Trophoblast cell (in vitro differentiated cells and primary cell): Measurements from ENCODE around the gene COBL.

Source experiments
- DNase-seq, 2 donors: peaks; one replicate each; pipeline ENCODE4 v3.0.0-alpha.2; 2016
- H2AFZ ChIP-seq: 2 replicates; pipeline ENCODE4 v1.6.1; 2013; ENCODE audit warnings: low read length, moderate library complexity, mild to moderate bottlenecking; ENCODE audit not compliant: insufficient read depth, poor library complexity
- H2AK5ac ChIP-seq: 2 replicates; pipeline ENCODE4 v1.6.1; 2013; ENCODE audit warnings: mild to moderate bottlenecking, low read length
- H2BK120ac ChIP-seq: 2 replicates; pipeline ENCODE4 v1.6.1; 2013; ENCODE audit warnings: low read length, mild to moderate bottlenecking, moderate library complexity; ENCODE audit not compliant: insufficient read depth, poor library complexity
- H2BK12ac ChIP-seq: 2 replicates; pipeline ENCODE4 v1.6.1; 2013; ENCODE audit warnings: mild to moderate bottlenecking, low read length, moderate library complexity
- H2BK5ac ChIP-seq: 2 replicates; pipeline ENCODE4 v1.6.1; 2013; ENCODE audit warnings: low read length, low read depth, moderate library complexity, mild to moderate bottlenecking; ENCODE audit not compliant: poor library complexity
- H3K14ac ChIP-seq: 2 replicates; pipeline ENCODE4 v1.6.1; 2013; ENCODE audit warnings: mild to moderate bottlenecking, low read length
- H3K18ac ChIP-seq: 2 replicates; pipeline ENCODE4 v1.6.1; 2013; ENCODE audit warnings: mild to moderate bottlenecking, low read length
- H3K23ac ChIP-seq: 2 replicates; pipeline ENCODE4 v1.6.1; 2013; ENCODE audit warnings: low read length
- H3K27ac ChIP-seq: 2 replicates; pipeline ENCODE4 v1.5.1; 2013; ENCODE audit warnings: low read depth, mild to moderate bottlenecking, inconsistent platforms, low read length, moderate library complexity
- H3K27me3 ChIP-seq: 2 replicates; pipeline ENCODE4 v1.6.1; 2013; ENCODE audit warnings: inconsistent platforms, mild to moderate bottlenecking, low read length, moderate library complexity; ENCODE audit not compliant: insufficient read depth
- H3K36me3 ChIP-seq, 2 experiments: 1 replicate in 1 of 2; 2 replicates in 1 of 2; pipeline ENCODE4 v1.6.1; 2013; ENCODE audit warnings: low read length in 2 of 2, mild to moderate bottlenecking in 2 of 2, moderate library complexity in 1 of 2; ENCODE audit not compliant: insufficient read depth in 2 of 2, control insufficient read depth in 1 of 2
- H3K4ac ChIP-seq: 2 replicates; pipeline ENCODE4 v1.6.1; 2013; ENCODE audit warnings: low read depth, mild to moderate bottlenecking, low read length, moderate library complexity
- H3K4me1 ChIP-seq, 2 experiments: 1 replicate in 1 of 2; 2 replicates in 1 of 2; pipeline ENCODE4 v1.6.1; 2013; ENCODE audit warnings: low read length in 2 of 2, mild to moderate bottlenecking in 2 of 2, moderate library complexity in 1 of 2; ENCODE audit not compliant: insufficient read depth in 2 of 2, control insufficient read depth in 1 of 2
- H3K4me2 ChIP-seq: 2 replicates; pipeline ENCODE4 v1.6.1; 2013; ENCODE audit warnings: inconsistent platforms, mild to moderate bottlenecking, low read length, moderate library complexity
- H3K4me3 ChIP-seq: 2 replicates; pipeline ENCODE4 v1.5.1; 2013; ENCODE audit warnings: mild to moderate bottlenecking, low read depth, low read length, inconsistent platforms
- H3K79me1 ChIP-seq: one replicate; pipeline ENCODE4 v1.6.1; 2013; ENCODE audit warnings: low read length
- H3K79me2 ChIP-seq: 2 replicates; pipeline ENCODE4 v1.6.1; 2013; ENCODE audit warnings: low read length, mild to moderate bottlenecking; ENCODE audit not compliant: control insufficient read depth, insufficient read depth, poor library complexity
- H3K9ac ChIP-seq: 2 replicates; pipeline ENCODE4 v1.6.1; 2013; ENCODE audit warnings: mild to moderate bottlenecking, low read length
- H3K9me3 ChIP-seq: 2 replicates; pipeline ENCODE4 v1.6.1; 2013; ENCODE audit warnings: low read depth, mild to moderate bottlenecking, control low read depth, inconsistent platforms, low read length; ENCODE audit not compliant: insufficient read depth
- H4K12ac ChIP-seq: 2 replicates; pipeline ENCODE4 v1.6.1; 2013; ENCODE audit warnings: low read depth, mild to moderate bottlenecking, low read length, moderate library complexity
- H4K8ac ChIP-seq: 2 replicates; pipeline ENCODE4 v1.6.1; 2013; ENCODE audit warnings: low read depth, mild to moderate bottlenecking, low read length, moderate library complexity
- H4K91ac ChIP-seq: one replicate; pipeline ENCODE4 v1.6.1; 2013; ENCODE audit warnings: low read depth, mild to moderate bottlenecking, low read length, moderate library complexity
- WGBS: extraction: QIAGEN DNeasy Blood & Tissue Kit; methylation state at CpG from one replicate; pipeline ENCODE4 v1.1.7; 2013; ENCODE audit warnings: missing lambda C conversion rate; ENCODE audit not compliant: insufficient read length, insufficient coverage; ENCODE audit errors: extremely low coverage; 5-methylcytosine and 5-hydroxymethylcytosine counted together

COBL gene

DNA sequence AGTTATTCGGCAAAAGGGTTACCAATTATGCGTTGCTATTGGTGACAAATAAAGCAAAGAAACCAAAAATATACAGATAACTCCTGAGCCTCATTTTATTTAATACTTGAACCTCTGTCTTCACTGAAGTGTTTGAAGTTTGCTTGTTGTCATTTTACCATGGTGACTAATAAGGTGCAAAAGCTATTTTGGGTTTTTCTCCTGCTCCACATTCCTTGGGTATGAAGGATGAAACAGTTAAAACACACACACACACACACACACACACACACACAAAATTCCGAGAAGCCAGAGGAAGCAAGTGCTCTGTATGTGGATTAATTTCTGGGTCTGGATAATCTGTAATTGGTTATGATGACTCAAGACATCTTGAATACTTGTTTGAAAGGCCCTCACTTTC, 246.5 kb downstream of the COBL start:
- Histone ChIP-seq H4K12ac (no peak overlapping the region), H3K23ac (no peak overlapping the region), H3K4ac (no peak overlapping the region), H3K18ac (no peak overlapping the region), H2BK5ac (no peak overlapping the region), H3K79me1 (no peaks in the 10 kb centered on the region), H2BK12ac (no peak overlapping the region), H2AFZ (no peak overlapping the region), H4K8ac (no peak overlapping the region), H3K9me3 (peaks cover 3% of the 10 kb centered on the region), H3K79me2 (no peaks in the 10 kb centered on the region), H3K4me1 (peaks cover 0 to 5% of the 10 kb centered on the region in 2 experiments), H3K9ac (no peak overlapping the region), H3K27ac (no peak overlapping the region), H2AK5ac (no peak overlapping the region), H3K4me3 (no peak overlapping the region), H3K14ac (no peak overlapping the region), H3K4me2 (no peak overlapping the region), H3K27me3 (no peaks in the 10 kb centered on the region), H3K36me3 (no peaks in the 10 kb centered on the region), H4K91ac (no peak overlapping the region), H2BK120ac (no peak overlapping the region)
- no CpG with 5 or more reads among the region's 3 CpGs for WGBS
- DNase-seq, result no peak

DNA sequence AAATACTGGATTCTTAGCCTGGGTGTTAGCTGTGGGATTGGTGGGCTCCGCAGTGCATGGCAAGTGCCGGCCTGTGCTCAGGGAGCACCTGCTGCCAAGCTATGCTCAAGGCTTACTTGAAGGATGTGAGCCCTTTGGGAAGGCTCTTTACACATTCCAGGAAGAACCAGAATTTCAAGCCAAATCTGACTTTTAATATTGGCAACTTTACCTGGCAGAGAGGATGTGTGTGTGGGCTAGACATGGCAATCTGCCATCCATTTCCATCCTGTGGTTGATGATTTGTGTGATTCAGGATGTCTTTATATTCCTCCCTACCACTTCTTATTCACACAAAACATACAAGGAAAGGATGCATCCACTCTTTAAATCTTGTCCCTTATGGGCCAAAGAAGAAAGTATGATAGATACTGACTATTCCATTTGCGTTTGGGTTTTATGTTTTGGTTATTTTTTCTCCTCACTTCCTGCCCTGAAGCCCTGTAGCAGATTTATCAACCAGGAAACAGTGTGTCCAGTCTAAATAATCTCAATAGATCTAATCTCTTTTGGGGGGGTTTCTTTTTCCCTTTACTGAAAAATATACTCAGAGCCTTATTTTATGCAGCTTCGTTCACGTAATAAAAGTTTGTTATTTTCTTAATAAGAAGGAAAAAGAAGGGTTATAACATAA, 247.1 kb downstream of the COBL start:
- Histone ChIP-seq H2BK5ac (no peak overlapping the region), H3K79me2 (no peaks in the 10 kb centered on the region), H3K9ac (no peak overlapping the region), H3K4me1 (peaks cover 0 to 5% of the 10 kb centered on the region in 2 experiments), H3K18ac (no peak overlapping the region), H2BK120ac (no peak overlapping the region), H3K14ac (no peak overlapping the region), H3K36me3 (no peaks in the 10 kb centered on the region), H3K27me3 (no peaks in the 10 kb centered on the region), H3K4ac (no peak overlapping the region), H4K12ac (no peak overlapping the region), H2BK12ac (no peak overlapping the region), H2AK5ac (no peak overlapping the region), H3K9me3 (peaks cover 3% of the 10 kb centered on the region), H3K27ac (no peak overlapping the region), H3K79me1 (no peaks in the 10 kb centered on the region), H2AFZ (no peak overlapping the region), H3K4me3 (no peak overlapping the region), H4K91ac (no peak overlapping the region), H4K8ac (no peak overlapping the region), H3K23ac (no peak overlapping the region), H3K4me2 (no peak overlapping the region)
- DNase-seq, result no peak
- WGBS, result no CpG with 5 or more reads among the region's 5 CpGs

DNA sequence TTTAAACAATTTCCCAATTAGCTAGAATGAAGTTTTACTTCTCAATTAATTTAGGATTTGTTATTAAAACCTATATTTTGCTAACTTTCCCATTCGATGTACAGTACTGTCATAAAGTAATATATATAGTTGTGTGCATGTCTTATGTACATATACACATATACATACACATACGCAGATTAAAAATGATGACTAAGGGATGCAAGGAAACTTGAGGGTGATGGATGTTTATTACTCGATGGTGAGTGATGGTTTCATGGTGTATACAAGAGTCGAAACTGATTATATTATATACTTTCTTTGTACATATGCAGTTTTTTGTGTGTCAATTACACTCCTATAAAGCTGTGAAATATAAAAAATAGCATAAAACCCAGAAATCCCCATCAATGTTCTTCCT, 248.2 kb downstream of the COBL start:
- no CpG with 5 or more reads among the region's 4 CpGs for WGBS
- H2AK5ac ChIP-seq, result no peak overlapping the region

DNA sequence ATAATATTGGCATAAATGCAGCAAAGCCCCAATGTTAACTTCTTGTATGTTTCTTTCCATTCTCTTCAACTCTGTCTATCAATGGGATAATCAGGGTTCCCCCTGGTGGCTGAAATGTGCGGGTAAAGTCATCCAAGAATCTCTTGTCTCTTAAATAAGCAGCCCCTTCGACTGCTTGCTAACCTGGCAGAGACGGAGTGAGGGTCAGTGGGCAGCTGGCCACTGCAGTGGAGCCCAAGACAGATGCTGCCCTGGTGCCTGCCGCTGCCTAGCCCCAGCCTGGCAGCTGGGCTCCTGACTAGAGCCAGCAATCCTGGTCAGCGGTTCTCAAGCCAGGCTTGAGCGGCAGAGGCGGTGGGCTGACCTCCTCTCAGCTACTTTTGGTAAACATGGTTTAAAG, 248.9 kb downstream of the COBL start:
- Histone ChIP-seq H2BK120ac (no peak overlapping the region), H3K9ac (no peak overlapping the region), H4K12ac (no peak overlapping the region), H2BK12ac (peak overlapping the region; percentile 23), H3K79me2 (no peaks in the 10 kb centered on the region), H3K27ac (no peak overlapping the region), H3K9me3 (peaks cover 3% of the 10 kb centered on the region), H3K4me2 (no peak overlapping the region), H3K23ac (no peak overlapping the region), H4K91ac (no peak overlapping the region), H3K14ac (no peak overlapping the region), H2BK5ac (no peak overlapping the region), H3K79me1 (no peaks in the 10 kb centered on the region), H3K4ac (no peak overlapping the region), H2AFZ (peak overlapping the region; percentile 71), H3K4me3 (no peak overlapping the region), H3K18ac (no peak overlapping the region), H3K27me3 (no peaks in the 10 kb centered on the region), H3K4me1 (peaks cover 0 to 5% of the 10 kb centered on the region in 2 experiments), H2AK5ac (peak overlapping the region; percentile 93), H3K36me3 (no peaks in the 10 kb centered on the region), H4K8ac (no peak overlapping the region)
- no CpG with 5 or more reads among the region's 7 CpGs for WGBS
- peak; percentile 58 to 85 for DNase-seq

More for the DNA sequence above, 248.2 kb downstream of the COBL start:
- Histone ChIP-seq H3K23ac (no peak overlapping the region), H2BK120ac (no peak overlapping the region), H3K4me2 (no peak overlapping the region), H2BK5ac (no peak overlapping the region), H3K27ac (no peak overlapping the region), H4K8ac (no peak overlapping the region), H2BK12ac (no peak overlapping the region), H3K4ac (no peak overlapping the region), H3K79me1 (no peaks in the 10 kb centered on the region), H4K91ac (no peak overlapping the region), H2AFZ (no peak overlapping the region), H3K4me1 (peaks cover 0 to 5% of the 10 kb centered on the region in 2 experiments), H3K36me3 (no peaks in the 10 kb centered on the region), H3K18ac (no peak overlapping the region), H3K27me3 (no peaks in the 10 kb centered on the region), H3K79me2 (no peaks in the 10 kb centered on the region), H3K9me3 (peaks cover 3% of the 10 kb centered on the region), H4K12ac (no peak overlapping the region), H3K14ac (no peak overlapping the region), H3K4me3 (no peak overlapping the region), H3K9ac (no peak overlapping the region)
- no peak for DNase-seq
